Ovary (tissue), 3 donors: ENCODE measurements around the gene ERG.

Experiments
- CTCF ChIP-seq, 3 donors: fragments of 450-650 bp in 2 of 3; fragments of 200-600 bp in 1 of 3; IDR thresholded peaks; one replicate each; pipeline versions ENCODE4 v1.5.1 to v1.8.0; 2016 to 2022; ENCODE audit warnings: antibody characterized with exemption in 3 of 3, mild to moderate bottlenecking in 1 of 3
- POLR2A ChIP-seq: fragments of 450-650 bp; IDR thresholded peaks from one replicate; pipeline ENCODE4 v1.6.1; 2017; ENCODE audit warnings: antibody characterized with exemption, mild to moderate bottlenecking, moderate library complexity
- donor health status: DM: no; HTN: no; CAD: no.

GRCh38 chr21:38330666-38331065, 167.6 kb downstream of the ERG start:
- TF ChIP-seq CTCF (IDR thresholded peaks at IDR 0.05), result no peak
- no peak for TF ChIP-seq POLR2A
